ENCODE results near the gene SIK3.

SIK3 gene

DNA sequence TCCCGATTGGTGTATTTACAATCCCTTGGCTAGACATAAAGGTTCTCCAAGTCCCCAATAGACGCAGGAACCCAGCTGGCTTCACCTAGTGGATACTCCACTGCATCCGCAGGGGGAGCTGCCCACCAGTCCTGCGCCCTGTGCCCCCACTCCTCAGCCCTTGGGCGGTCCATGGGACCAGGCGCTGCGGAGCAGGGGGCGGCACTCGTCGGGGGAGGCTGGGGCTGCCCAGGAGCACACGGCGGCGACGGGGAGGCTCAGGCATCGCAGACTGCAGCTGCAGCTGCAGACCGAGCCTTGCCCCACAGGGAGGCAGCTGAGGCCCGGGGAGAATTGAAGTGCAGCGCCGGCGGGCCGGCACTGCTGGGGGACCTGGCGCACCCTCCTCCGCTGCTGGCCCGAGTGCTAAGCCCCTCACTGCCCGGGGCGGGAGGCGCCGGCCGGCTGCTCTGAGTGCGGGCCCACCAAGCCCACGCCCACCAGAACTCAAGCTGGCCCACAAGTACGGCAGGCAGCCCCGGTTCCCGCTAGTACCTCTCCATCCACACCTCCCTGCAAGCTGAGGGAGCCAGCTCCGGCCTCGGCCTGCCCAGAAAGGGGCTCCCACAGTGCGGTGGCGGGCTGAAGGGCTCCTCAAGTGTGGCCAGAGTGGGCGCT, 12.2 kb upstream of the SIK3 start:
- no peak for DNase-seq (ENCODE audit: low read depth, low spot score)

DNA sequence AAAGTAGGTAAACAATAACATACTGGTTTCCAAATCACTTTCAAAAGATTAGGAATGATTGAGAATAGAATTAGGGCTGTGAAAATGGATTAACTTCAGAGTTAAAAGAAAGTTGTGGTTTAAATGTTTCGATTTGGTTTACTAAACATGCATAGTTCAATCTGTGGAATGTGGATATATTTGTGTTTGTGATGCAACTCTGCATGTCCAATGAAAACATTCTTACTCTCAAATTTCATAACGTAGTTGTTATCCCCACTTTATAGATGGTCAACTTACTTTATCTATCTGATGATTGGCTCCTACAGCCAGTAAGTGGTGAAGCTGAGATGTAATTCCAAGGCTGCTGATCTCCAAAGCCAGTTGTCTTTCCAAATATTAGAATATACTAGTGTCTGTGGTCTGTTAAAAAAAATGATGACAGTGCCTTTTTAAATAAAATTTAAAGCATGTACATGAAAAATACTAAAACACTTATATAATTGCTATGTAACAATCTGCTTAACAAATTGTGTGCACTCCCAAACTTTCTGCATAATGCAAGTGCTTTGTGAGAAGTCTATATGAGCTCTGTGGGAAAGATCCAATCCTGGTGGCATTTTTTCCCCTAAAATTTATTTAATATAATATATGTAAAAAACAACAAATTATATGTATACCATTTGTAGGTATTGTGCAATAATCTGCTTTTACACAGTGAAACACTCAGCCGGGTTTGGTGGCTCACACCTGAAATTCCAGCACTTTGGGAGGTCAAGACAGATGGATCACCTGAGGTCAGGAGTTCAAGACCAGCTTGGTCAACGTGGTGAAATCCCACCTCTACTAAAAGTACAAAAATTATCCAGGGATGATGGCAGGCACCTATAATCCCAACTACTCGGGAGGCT, 9.7 kb upstream of the SIK3 start:
- DNase-seq (ENCODE audit: low read depth, low spot score) = no peak

- DNase-seq (ENCODE audit: low read depth, low spot score) = no peak
Measured at GRCh38 chr11:117100556-117100955, 2.3 kb upstream of the SIK3 start.

- DNase-seq (ENCODE audit: low read depth, low spot score) = no peak
Measured at GRCh38 chr11:117099696-117100095, 1.5 kb upstream of the SIK3 start.

DNA sequence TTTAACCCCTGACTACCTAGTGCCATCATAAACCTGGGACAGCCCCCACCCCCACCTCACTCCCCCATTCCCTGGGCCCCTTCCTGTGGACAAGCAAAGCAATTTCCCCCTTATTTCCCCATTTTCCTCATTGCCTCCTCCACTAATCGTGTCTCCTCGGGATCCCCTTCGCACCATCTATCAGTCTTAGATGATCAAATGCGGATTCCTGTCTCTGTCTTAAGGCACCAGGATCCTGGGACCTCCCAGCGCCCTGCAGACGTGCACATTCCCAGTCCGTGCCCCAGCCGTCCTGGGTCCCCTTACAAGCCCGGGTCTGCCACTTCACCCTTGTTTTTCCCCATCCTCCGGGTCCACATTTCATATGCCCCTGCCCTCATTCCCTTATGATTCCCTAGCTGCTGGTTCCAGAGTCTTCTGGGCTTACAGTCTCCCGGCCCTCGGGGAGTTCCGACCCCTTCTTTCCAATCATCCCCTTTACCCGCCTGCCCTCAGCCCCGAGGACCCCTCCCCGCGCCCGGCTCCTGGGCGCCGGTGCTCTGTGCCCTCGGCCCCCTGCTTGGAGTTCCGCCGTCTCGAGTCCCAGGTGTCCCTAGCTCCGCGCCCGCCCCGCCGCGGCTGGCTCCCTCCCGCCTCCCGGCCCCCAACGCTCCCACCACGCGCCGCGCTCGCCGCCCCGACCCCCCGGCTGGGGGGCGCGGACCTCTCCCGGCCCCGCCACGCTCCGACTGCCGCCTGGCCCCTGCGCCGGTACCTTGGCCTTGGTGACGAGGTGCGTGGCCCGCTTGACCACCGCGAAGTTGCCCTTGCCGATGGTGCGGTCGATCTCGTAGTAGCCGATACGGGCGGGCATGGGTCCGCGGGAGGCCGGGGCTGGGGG, 599 bp downstream of the SIK3 start:
- DNase-seq (ENCODE audit: low read depth, low spot score) = peak; percentile 51

DNA sequence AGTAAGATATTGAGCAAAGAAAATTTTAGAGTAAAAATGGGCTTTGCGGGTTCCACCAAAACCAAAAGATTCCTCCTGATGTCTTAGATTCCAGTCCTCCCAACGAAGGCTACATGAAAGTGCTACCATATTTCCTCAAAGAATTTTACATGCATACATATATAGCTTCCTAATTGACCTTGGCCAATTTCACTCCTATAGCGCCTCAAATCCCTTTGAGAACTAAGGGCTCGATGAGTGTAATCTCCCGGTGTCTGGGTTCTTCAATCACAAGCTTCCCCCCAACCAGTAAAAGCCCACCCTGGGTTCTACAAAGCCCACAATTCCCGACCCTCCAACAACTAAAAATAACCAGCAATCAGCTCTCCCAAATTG, 1.2 kb downstream of the SIK3 start:
- DNase-seq (ENCODE audit: low read depth, low spot score) = no peak

DNA sequence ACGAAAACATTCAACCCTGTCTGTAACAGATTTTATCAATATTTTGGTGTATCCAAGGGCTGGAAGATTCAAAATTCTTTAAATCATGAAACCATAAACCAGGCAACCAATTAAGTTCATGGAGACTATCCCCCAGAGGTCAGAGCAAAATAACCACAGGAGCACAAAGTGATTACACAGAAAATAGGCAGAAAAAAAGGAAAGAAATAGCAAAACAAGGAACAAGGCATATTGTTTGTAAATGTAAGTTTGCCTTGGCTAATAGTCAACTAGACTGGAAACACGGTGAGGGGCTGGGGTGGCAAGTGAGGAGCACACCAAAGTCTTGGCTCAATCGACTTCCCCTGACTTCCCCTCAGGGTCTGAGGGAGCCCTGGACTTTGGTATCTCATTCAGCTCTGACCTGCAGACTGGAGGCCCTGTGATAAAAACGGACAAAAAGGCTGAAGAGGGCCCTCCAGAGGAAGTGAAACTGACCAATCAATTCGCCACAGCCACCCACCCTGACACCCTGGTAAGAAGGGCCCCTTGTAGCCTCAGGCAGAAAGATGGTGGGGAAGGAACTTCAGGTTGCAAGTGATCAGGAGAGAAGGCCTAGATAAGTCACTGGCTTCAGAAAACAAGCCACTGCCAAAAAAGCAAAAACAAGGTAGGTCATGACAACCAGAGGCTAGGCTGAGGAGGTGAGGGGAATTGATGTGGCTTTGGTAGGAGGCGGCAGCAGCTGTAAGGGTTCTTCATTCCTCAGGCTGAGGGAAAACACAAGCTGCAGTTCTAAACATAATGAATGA, 1.8 kb downstream of the SIK3 start:
- peak; percentile 94 for DNase-seq (ENCODE audit: low read depth, low spot score)

- DNase-seq (ENCODE audit: low read depth, low spot score) = no peak
Measured at GRCh38 chr11:117095284-117096161, 2.7 kb downstream of the SIK3 start.

DNA sequence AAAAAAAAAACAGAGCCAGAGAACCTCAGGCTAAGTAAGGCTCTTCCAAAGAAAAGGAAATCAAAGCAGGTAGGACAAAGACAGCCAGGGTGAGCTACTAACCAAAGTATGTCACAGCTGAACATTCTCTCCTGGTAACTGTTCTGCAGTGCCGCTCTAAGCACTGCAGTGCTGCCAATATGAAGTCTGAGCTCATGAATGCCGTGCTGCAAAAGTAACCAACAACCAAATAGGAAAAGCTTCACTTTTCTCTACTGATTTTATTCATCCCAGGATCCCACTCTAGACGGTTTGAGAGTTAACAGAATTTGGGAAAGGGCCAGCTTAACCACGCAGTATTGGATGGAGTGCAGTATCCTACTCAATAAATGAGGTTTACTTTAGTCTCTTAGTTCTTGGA, 3.5 kb downstream of the SIK3 start:
- DNase-seq (ENCODE audit: low read depth, low spot score) = peak; percentile 41

DNA sequence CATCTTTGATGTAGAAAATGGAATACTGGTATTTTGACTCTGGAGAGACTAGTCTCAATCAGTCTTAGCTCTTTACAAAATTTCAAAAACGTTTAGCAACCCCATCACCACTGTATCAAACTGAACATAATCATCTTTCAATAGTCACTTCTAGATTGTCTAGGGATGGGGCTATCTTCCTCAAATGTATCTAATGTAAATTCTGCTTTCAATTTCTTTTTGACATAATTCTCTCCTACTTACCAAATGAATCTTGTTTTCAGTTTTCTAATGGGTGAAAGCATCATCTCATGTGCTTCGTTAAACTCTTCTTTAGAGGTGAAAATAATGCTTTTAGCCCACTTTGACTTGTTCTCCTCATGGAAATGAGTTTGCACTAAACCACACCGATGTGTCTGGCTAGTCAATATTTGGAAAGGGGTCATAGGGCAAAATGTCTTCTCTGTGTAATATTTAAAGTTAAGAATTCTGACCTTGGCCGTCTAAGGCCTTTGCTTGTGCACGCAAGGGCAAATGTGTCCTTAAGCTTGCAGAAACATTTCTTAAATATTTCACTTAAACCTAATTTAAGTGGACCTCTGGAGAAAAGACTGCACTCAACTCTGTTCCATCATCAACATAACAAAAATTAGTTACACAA, 5.2 kb downstream of the SIK3 start:
- no peak for DNase-seq (ENCODE audit: low read depth, low spot score)

- no peak for DNase-seq (ENCODE audit: low read depth, low spot score)
Measured at GRCh38 chr11:117091753-117092477, 6.3 kb downstream of the SIK3 start.

DNA sequence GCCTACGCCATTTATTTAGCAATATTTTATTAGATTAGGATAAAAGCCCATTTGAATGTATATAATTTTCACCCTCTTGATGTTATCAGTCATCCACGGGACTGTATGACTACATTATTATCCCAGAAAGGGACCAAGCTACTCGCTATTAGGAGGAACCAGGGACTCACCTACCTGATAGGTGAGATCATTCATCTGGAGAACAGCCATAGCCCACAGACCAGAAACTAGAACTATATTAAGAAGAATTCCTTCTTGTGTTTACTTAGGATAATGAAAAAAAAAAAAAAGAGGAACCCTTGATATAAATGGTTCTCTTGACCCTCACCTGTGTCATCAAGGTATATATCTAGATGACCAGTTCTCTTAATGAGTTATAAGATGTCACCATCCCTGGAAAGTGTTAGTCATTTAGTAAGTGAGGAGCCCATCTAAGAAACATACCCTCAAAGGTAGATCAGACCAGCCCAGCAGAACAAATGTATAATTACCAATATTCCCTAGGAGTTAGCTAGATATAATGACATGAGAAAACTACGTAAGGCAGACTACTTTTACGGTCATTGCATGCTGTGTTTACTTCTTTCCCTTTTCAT, 8.0 kb downstream of the SIK3 start:
- DNase-seq (ENCODE audit: low read depth, low spot score) = no peak

DNA sequence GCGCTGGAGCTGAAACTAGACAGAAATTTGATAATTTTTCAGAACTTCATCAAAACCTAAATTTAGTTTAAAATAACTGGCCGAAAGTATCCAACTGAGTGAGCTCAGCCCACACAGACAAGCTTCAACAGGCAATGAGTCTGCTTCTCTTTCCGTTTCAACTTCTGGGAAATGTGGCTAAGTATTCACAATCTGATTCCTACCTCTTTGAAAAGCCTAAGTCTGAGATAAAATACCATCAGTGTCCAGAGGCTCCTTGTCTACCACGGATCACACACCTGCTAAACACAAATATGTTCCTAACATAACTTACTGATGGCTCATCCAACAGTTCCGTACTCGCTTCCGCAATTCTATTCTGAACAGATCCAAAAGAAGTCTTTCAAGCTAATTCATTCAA, 8.5 kb downstream of the SIK3 start:
- no peak for DNase-seq (ENCODE audit: low read depth, low spot score)

DNA sequence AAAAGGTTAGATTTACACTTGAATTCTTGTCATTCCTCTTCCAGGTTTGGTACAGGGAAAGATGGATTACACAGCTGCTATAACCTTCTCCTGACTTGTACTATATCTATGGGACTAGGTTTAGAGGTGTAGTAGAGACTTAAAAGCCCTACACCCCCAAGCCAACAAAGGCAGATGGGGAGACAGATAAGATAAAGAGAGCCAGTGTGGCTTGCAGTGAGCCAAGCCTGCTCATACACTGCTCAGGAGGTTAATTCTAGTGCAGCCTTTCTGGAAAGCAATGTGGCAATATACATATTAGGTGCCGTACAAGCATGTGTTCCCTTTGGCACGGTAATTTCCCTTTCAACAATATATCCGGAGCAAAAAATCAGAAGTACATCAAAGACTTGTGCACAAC, 10.8 kb downstream of the SIK3 start:
- DNase-seq (ENCODE audit: low read depth, low spot score) = no peak

DNA sequence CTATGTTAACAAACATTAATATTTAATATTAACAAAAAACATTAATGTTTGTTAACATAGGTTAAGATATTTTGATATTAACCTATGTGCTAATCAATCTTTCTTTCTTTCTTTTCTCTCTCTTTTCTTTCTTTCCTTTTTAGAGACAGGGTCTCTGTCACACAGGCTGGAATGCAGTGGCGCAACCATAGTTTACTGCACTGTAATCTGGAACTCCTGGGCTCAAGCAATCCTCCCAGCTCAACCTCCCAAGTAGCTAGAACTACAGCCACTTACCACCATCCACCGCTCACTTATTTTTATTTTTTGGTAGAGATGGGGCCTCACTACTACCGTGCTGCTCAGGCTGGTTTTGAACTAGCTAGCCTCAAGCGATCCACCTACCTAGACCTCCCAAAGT, 13.2 kb downstream of the SIK3 start:
- DNase-seq (ENCODE audit: low read depth, low spot score) = no peak

GRCh38 chr11:117083011-117083935, 15.0 kb downstream of the SIK3 start:
- DNase-seq (ENCODE audit: low read depth, low spot score) = no peak

- DNase-seq (ENCODE audit: low read depth, low spot score) = no peak
Measured at GRCh38 chr11:117081908-117082307, 16.3 kb downstream of the SIK3 start.

- DNase-seq (ENCODE audit: low read depth, low spot score) = no peak
Measured at GRCh38 chr11:117080370-117080769, 17.9 kb downstream of the SIK3 start.
